HG03097 (cell line): ENCODE data around the gene SMG7.

Experiments
- ATAC-seq: cut with Tn5 transposase; IDR thresholded peaks from one replicate; pipeline ENCODE4 v1.9.1; 2021; ENCODE audit not compliant: unreplicated experiment, low FRiP score

SMG7 gene

GRCh38 chr1:183588827-183589226 is 116.5 kb downstream of the SMG7 start:
- ATAC-seq = no peak

- ATAC-seq = no peak
Measured at GRCh38 chr1:183589384-183589783, 117.1 kb downstream of the SMG7 start.

DNA sequence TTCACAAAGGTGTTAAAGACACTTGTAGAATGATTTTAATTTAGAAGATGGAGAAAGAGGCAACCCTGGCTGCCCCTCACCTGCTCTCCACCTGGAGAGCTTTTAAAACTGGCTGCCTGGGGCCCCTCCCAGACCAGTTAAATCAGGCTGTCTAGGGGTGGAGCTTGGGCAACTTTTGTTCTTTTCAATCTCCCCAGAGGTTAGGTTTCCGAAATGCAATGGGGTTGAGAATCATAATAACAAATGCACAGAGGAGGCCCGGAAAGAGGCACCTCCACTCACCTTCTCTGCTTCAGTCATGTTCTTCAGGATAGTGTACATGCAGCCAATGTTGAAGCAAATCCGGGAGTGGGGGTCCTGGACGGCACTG is 117.6 kb downstream of the SMG7 start:
- no peak for ATAC-seq

DNA sequence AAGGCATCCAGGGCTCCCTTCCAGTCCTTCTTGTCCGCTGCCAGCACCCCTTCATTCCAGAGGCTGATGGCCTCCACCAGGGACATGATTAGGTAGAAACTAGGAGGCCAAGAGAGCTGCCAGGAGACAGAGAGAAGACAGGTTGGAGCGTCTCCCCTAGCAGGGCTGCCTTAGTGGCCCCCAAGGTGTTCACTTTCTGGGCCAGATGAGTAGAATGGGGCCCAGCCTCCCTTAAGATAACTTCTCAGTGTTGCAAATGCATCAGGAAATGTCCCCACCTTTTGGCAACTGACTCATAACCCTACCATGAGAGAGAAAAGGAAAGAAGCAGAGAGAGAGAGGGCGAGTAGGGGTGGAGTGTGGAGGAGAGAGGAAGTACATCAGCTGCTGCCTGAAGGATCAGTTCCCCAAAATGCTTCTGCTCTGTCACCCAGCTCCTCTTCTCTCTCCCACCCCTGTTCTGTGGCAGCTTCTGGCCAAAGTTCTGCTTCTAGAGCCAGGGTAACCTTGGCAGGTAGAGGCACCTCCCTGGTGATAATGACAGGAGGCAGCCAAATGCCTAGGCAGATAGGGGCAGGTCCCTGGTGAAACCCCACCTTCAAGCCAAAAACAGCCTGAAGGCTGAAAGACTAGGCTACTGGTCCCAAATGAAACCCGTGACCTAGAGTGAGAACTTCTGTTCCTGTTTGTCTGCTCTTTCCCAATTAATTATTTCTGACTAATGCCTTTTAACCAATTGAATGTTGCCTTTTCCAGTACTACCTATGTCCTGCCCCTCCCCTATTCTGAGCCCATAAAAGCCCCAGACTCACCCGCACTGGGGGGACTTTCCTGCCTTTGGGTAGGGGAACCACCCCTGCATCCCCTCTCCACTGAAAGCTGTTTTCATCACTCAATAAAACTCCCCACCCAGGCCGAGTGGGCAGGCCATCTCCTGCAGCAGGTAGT is 118.2 kb downstream of the SMG7 start, which contains the start of gene NCF2:
Gene NCF2 (minus strand): TSS at position 216 of the 948 bp plus-strand sequence. CDS start 130 bp downstream, at position 86.
- ATAC-seq = peak; percentile 75

GRCh38 chr1:183592733-183593132 is 120.4 kb downstream of the SMG7 start:
- no peak for ATAC-seq

DNA sequence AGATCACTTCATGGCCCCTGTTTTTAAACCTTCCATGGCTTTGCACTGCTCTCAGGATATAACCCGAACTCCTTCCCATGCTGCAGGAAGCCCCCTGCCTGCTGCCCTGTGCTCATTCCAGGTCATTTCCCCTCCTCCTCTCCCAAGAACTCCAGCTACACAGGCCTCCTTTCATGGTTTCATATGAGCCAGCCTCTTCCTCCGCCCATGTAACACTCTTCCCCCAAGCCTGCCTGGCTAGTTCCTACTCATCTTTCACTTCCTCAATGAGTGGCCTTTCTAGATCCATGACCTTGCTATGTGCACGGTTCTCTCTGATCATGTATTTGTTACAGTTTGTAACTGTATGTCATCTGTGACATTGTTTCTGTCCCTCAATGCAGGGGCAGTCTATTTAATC is 121.1 kb downstream of the SMG7 start:
- peak; percentile 30 for ATAC-seq

DNA sequence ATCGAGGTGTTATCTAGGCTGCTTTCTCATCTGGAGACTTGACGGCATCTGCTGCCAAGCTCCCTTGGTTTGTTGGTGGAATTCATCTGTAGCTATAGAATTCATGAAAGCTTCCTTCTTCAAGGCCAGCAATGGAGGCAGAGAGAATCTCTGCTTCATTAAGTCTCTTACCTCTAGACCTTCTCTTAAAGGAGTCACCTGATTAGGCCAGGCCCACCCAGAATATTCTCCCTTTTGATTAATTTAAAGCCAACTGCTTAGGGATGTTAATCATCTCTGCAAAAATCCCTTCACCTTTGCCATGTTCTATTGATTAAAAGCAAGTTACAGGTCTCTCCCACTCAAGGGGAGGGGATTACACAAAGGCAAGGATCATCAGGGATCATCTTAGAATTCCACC is 123.2 kb downstream of the SMG7 start:
- ATAC-seq = no peak

GRCh38 chr1:183596500-183596899 is 124.2 kb downstream of the SMG7 start:
- ATAC-seq = no peak

DNA sequence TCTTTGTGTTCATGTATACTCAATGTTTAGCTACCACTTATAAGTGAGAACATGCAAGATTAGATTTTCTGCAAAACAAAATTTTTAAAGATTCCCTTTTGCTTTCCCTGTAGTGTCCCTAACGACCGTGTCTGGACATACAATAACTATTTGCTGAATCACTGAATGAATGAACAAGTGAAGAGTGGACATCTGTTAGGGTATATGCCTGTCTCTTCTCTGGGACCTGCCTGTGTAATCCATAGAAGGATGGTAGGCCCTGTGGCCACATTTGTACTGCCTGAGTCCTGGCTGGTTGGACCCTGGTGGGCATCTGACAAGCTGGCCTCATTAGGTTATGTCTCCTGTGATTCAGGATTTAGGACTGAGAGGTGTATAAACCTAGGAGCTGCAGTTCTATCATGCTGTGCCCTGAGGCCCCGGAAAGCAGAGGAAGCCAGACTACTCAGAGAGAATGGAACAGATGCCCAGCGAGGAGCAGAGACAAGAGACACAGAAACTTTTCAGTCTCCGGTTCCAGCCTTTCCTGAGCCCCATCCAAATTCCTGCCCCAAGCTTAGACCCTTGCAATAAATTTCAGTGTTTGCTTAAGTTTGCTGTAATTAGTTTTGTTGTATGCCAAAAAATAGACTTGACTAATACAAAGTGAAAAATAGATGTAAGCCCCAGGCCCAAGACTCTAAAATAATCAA is 125.5 kb downstream of the SMG7 start:
- ATAC-seq = no peak

DNA sequence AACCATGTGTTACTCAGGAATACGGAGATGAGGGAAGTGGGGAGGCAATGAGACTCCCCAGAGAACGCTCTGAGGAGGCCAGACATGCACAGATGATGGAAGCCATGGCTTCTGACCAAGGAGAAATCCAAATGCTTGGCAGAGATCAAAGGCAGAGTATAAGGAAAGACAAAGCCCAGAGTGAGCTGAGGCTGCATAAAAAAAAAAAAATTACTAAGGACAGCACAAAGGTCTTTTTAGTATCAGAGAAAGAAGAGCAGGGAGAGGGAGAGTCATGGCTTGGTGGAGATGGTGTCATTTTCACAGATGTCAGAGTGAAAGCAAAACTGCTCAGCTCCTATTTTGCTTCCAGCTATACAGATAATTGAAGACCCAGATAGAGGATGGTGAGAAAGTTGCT is 126.1 kb downstream of the SMG7 start:
- no peak for ATAC-seq

GRCh38 chr1:183600136-183600535 is 127.8 kb downstream of the SMG7 start:
- ATAC-seq = no peak

GRCh38 chr1:183600634-183601033 is 128.3 kb downstream of the SMG7 start:
- no peak for ATAC-seq

- no peak for ATAC-seq
Measured at GRCh38 chr1:183602510-183602909, 130.2 kb downstream of the SMG7 start.
